Activated CD4-positive, CD25-positive, alpha-beta regulatory T cell treated with anti-CD3 and anti-CD28 coated beads, Interleukin-2, amount 50 U/mL, for 72 hours (primary cell): ENCODE measurements around the gene HVCN1.

Experiments used
- DNase-seq: peaks from one replicate; pipeline ENCODE4 v3.0.0; 2021

The HVCN1 gene

DNA sequence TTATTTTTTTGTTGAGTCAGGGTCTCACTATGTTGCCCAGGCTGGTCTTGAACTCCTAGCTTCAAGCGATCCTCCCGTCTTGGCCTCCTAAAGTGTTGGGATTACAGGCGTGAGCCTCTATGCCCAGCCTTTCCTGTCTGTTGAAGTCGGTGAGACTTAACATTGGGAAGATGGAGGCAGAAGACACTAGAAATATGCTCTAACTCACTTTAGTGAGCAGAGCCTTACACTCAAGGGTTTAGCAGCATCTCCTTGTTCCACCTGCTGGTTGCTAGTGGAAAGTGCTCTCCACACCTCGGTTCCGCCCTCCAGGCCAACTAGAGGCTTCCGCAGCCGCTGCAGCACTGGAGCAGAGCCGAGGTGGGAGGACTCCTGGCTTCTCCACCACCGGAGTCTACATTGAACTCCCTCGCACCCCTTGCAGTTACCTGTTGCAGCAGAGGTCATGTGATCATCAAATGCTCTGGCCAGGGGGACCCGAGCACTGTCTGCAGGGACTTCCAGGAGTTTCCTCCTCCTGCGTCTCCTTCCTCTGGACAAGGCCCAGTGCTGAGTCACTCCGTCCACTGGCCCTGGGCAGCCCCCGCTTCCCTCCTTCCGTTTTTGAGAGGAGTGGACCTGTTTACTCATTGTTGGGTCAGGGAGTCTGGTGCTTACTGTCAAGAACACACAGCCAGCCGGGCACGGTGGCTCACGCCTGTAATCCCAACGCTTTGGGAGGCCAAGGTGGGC, 9.4 kb upstream of the HVCN1 start:
- peak; percentile 58 for DNase-seq

DNA sequence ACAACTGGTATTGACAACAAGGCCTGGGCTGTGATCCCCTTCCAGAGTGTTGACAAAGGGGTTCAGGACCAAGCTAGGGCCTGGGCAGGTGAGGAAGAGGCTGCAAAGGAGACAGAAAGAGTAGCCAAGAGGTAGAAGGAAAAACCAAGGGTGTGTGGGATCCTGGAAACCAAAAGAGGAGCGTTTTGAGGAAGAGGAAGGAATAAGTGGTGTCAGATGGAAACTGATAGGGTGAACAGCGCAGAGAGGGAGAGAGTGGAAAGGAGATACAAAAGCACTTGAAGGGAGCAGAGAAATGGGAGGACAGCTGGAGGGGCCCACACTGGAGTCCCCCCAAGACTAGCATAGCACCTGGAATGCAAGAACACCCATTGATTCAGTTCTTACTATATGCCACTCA, 8.3 kb upstream of the HVCN1 start:
- no peak for DNase-seq

DNA sequence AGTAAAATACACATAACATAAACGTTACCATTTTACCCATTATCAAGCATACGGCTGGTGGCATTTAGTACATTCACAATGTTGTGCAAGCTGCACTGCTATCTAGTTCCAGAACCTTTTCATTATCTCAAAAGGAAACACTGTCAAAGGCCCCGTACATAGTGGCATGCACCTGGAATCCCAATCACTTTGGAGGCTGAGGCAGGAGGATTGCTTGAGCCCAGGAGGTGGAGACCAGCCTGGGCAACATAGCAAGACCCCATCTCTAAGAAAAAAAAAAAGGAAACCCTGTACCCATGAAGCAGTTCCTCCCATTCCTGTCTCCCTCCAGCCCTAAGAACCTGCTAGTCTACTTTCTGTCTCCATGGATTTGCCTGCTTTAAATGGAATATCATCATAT, 7.4 kb upstream of the HVCN1 start:
- no peak for DNase-seq

DNA sequence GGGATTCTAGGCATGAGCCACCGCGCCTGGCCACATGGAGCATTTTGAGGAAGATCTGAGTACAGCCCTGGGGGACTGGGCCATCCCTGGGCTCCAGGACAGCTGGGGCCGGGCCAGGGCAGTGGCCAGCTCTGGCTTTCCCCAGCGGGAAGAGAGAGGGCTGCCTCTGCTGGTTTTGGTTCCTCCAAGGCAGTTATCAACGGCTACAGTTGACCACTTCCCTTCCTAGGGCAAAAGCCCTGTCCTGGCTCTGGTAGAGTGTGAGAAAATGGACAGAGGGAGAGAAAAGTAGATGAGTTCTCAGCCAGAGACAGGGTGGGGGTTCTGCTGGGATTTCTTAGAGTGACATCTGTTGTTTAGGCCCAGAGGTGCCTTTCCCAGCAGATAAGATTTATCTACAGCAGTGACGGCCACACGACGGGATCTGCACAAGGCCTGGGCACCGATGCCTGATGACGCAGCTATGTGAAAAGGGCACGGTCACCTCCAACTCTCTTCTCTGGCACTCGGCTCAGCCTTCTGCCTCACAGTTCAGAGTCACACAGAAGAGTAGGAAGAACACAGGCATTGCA, 5.5 kb upstream of the HVCN1 start:
- DNase-seq = no peak

DNA sequence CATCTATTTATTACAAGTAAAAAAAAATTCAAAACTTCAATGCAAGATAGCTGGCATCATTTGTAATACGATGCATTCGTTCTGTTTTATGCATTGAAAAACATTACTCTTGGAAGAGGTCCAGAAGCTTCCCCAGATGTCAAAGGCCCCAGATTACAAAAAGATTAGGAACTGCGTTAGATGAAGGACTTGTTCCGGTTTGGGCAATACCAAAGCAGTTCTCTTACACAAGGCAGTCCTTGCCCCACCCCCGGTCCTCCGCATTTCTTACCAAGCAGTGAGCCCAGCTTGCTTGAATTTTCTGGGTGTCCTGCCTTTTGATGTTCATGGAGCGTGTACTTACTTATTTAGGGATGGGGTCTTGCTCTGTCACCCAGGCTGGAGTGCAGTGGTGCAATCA, 4.8 kb upstream of the HVCN1 start:
- no peak for DNase-seq

DNA sequence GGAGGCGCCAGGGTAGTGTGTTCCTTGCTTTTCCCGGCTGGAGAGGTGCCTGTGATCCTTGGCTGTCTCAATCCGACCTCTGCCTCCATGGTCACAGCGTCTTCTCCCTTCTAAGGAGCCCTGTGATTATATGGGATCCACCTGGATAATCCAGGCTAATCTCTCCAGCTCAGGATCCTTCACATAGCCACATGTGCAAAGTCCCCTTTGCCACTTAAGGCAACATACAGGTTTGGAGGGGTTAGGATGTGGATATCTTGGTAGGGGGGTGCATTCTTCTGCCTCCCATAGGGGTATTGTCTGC, 1.2 kb upstream of the HVCN1 start:
- no peak for DNase-seq

DNA sequence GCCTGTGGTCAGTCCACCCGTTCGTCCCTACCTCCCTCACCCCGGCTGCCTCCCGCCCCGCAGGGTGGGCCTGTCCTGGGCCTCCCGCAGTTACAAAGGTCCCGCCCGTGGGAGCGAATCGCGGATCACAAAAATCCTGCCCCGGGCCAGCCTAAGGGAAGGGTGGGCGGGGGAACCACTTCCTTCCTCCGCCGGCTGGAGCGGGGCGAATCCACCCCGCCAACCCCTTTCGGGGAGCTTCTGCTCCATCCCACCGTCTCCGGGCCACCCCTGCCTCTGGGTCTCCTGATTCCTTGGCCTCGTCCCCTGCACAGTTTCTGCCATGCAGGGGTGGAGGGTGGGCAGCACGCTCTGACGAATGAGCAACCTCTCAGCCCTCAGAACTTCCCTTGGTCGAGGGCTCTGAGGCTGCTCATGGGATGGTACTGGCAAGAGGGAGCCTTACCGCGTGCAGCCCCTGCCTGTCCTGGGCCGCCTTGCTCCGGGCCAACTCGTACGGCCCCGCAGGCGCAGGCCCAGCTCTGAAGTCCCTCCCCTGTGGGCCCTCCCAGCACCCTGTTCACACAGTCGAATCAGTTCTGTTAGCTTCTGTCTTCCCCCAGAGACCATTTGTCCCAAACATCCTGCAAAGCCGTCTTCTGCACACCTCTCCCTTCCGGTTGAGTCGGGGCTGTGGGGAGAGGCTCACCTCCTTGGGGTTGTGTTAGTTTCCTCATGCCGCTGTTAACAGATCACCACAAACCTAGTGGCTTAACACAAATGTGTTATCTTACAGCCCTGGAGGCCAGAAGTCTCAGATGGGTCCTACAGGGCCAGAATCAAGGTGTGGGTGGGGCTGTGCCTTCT, 589 bp upstream of the HVCN1 start:
- peak; percentile 47 for DNase-seq

DNA sequence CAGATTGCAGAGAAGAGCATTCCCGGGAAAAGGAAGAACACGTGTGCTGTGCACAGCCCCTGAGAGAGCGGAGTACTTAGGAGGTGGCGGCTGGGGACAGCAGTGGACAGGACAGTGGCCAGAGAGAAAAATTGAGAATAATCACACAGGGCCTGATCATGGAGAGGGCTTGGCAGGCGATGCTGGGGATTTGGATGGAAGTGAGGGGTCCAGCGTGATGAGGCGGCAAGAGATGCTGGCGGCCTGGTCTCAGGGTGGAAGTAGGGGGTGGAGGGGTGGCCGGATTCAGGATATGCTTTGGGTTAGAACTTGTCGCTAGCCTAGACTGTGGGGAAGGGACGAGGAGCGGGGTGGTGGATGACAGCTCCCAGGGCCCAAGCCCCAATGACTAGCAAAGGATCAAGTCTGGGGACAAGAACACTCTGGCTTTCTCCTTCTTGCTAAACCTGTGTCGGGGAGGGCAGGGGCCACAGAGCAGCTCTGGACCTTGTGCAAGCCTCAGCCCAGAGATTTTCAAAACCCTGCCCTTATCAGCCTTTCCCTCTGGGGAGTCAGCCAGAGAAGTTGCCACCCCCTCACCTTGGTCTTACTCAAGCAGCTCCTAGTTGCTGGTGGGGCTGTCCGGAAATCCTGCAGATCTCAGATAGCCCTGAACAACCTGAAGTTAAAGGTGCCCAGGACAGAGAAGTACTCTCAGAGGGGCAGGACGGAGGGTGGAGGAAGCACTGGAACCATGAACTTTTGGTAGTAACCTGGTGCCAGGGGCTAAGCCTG, 1.3 kb downstream of the HVCN1 start:
- no peak for DNase-seq

DNA sequence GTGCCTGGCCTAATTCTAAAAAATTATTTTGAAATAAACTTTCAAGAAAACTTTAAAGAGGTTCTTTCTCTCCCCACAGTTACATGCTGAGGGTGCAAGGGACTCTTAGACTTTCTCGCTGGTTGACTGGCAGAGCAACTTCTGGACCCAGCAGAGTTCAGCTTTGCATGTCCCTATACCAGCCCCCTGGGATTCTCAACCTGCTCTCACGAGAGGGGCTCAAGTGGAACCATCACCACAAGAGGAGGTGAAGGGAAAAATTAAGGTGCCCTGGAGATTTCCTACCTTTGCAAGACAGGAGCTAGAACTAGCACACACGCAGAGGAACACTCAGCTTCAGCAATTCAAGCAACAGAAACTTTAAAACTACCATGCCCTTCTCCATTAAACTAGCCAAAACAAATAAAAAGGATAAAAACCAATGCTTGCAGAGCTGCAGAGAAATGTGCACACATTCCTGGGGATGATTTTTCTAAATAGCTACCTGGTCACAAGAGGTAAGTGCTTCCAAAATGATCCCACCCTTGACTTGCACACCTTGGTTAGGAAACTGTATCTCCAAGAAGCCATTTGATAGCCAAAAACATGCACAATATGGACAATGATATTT, 2.5 kb downstream of the HVCN1 start:
- DNase-seq = no peak

DNA sequence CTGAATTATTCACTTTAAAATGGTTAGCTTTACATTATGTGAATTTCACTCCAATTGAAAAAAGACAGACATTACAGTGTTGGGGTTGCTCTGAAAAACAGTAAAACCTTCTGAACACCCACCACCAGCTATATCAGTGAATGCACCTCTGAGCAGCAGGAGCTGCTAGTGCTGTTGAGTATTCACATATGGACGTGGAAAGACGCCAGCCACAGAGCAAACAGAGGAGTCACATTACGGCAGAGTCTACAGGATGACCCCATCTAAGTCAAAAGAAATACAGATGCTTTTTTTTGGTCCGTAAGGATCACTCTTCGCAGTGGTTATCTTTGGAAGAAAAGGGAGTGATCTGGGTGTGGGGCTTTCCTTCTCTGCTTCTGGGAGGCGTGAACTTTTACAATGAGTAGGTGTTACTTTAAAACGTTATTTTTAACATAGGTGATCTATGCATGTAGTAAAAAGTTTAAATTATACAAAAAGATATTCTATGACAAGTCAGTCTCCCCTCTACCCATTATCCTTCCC, 4.5 kb downstream of the HVCN1 start:
- no peak for DNase-seq

DNA sequence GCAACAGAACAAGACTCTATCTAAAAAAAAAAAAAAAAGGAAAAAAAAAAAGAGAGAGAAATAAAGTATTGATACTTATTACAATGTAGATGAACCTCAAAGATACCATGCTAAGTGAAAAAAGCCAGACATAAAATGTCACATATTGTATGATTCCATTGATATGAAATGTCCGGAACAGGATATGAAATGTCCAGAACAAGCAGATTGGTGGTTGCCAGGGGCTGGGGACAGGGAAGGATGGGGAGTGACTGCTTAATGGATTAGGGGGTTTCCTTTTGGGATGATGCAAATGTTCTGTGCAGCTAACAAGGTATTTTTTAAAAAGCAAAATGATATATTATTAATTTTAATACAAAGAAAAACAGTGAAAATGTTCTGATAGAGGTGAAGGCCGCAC, 5.0 kb downstream of the HVCN1 start:
- no peak for DNase-seq

DNA sequence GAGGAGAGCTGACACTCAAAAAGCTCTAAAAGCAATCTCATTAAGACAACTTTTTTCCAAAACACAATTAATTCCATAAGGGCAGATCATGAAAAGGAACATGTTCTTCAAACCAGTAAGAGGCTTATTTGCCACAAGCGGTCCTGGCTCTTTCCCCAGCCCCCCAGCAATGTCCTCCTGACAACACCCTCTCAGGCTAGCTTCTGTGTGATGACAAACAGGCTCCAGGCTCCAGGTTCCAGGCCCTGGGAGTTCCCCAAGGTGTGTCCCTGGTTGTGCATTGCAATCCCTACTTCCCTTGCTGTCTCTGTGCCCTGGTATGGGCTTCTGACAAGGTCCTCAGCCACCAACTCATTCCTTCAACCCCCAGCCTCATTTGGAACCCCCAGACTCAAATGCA, 8.9 kb downstream of the HVCN1 start:
- no peak for DNase-seq

DNA sequence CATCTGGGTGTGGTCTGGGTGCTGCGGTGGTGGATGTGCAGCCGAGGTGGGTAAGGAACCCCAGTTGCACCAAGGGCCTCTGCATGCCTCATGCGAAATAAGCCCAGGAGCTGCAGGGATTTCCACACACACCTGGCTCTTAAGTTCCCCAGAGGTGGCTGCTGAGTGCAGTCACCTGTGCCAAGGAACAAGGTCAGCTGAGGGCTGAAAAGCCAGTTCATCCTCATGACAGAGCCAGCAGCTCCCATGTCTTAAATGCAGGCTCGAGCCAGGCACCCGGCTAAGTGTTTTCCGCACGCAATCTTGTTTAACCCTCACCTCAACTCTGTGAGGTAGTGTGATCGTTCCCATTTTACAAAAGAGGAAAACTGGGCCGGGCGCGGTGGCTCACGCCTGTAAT, 9.7 kb downstream of the HVCN1 start:
- DNase-seq = no peak

DNA sequence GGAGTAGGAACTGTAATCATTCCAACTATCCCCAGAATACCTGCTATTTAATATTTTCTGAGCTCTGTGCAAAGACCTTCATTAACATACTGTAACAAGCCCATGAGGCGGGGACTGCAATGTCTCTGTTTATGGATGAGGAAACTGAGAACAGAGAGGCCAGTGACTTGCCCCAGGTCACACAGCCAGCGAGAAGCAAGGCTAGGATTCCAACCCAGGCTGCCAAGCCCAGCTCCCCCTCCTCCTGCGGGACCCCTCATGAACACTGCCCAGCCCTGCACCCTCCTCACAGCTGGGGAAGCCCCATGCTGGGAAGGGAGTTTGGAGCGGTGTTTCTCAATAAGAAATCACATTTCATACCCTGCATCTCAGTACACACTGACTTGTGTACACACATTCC, 10.9 kb downstream of the HVCN1 start:
- no peak for DNase-seq

DNA sequence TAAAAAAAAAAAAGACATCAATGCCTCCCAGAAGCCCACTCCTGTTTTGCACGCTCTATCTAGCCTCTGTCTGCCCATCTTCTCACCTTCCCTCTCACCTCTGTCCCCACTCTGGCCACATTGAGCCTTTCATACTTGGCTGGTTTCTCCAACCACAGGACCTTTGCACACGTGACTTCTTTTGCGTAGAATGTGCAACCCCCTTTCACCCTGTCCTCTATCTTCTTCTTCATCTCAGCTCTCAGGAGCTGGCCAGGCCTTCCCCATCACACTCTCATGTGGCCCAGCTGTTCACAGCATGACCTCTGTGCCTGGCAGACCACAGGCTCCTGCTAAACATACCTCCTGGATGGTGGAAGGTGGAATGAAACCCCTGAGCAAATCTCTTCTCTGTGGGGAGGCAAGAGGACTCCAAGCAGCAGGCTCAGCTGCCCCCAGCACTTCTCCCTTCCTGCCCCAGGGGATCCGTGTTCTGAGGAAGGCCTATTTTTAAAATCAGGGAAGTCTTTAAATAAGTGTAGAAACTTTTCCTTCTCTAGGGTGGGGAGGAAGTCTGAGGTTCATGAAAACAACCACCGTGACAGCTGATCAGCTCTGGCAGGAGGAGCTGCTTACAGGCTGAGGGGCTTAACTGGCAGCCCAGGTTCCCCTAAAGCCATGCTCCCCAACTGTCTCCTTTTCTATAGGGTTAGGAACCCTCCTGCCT, 11.6 kb downstream of the HVCN1 start:
- no peak for DNase-seq

DNA sequence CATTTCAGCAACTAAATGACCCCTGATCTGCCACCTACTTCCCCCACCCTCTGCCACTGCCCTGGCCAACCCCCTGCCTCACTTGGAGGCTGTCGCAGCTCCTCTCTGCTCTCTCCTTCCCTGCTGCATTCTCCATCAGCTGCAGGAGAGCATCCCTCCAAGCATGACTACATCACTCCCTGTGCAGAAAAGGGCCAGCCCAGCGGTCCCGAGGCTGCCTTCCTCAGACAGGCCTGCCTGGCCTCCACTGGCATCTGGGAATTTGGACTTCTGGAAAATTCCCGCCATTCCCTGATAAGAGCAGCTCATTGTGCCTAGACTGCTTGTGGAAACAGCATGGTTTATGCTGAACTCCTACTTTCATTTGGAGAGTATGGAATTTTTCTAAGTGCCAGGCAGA, 12.7 kb downstream of the HVCN1 start:
- no peak for DNase-seq

DNA sequence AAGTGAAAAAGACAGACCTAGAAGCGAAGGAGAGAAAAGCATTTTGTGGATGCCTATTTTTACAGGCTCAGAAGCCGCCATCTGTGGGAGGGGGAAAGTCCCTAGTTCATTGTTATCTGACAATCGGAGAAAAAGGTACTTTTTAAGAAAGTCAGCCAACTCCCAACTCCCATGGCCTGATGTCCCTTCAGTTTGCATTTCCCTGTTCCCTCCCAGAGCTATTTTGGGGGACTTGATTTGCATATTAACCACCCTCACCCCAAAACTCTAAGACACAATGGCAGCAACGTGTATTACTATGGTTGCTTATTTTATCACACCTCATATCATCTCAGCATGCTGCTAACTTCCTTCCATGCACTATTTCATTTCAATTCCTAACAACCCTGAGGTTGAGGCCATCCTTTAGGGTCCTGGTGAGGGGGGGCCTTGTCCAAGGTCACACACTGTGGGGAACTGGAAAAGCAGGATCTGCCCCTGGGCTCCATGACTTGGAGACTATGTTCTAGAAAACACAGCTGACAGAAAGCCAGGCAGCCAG, 18.7 kb downstream of the HVCN1 start:
- DNase-seq = no peak

DNA sequence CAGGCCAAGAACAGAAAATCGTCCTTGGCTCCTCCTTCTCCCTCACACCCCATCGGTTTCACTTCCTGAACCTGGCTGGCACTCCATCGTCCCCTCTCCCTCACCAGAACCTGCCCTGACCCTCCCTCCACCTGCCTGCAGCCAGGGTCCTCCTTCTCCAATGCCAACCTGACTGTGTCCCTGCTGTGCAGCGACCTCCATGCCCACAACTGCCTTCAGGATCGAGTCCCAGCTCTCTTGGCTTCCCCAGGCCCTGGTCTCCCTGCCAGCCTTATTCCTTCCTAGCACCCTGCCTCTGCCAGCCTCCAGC, 19.8 kb downstream of the HVCN1 start:
- no peak for DNase-seq

DNA sequence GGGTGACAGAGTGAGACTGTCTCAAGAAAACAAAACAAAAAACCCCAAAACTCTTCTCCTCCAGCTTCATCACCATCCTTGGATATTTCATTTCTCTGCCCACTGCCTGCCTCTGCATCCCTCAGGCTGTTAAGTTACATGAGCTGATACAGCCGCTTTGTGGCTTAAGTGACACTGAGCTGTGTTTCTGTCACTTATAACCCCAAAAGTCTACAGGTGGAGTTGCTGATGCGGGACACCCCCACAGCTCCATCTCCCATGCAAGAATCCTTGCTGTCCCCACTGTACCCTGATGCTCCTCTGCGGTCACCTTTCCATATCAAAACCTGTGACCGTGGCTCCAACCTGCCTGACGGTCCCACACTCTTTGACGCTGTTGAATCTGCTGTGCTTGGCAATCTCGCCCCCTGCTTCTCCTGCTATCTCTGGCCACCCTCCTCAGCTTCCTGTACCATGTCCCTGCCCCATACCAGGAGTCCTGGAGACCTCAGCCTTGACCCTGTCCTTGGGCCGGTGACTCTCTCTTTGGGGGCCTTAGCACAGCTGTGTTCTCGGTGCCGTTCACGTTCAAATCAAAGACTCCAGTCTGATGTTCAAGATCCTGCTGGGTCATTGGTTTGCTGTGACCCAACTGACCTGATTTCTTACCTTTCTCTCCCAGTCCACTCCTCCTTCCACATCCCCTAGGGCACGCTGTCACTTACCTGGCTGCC, 20.3 kb downstream of the HVCN1 start:
- DNase-seq = no peak

DNA sequence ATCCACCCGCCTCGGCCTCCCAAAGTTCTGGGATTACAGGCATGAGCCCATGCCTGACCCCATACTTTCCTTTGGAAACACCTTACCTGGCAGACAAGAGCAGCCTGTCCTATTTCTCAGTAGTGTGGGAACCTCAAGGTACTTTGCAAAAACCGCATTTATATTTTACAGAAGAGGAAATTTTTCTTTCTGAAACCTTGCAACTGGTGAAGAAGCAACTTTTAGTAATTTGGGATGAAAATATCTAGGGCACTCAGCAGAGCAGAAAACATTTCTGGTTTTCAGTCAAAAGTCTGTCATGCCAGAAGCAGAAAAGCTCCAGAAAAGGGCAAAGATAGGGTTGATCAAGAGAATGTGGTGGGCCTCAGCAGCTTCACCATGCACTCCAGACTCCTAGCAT, 21.2 kb downstream of the HVCN1 start:
- no peak for DNase-seq

DNA sequence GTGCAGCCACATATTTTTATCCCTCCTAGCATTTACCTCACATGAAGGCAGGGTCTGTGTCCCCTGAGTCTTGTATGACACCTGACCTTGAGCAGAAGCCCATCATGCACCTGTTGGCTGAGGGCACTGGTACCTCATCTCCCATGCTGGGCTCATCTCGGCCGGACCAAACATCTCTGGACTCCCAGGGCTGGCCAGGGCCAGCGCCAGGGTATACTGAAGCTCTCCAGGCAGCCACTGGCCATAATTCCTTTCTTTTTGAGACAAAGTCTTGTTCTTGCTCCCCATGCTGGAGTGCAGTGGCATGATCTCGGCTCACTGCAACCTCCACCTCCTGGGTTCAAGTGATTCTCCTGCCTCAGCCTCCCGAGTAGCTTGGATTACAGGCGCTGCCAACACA, 22.0 kb downstream of the HVCN1 start:
- no peak for DNase-seq
